ENCODE measurements around the gene TUBB1. TPM values are rescaled to one million over a fixed set of nuclear protein-coding genes. Genes with fewer than 3 reads are reported as not detected.

TUBB1 gene
- total RNA-seq, 2 experiments from 2014 or later: not detected

DNA sequence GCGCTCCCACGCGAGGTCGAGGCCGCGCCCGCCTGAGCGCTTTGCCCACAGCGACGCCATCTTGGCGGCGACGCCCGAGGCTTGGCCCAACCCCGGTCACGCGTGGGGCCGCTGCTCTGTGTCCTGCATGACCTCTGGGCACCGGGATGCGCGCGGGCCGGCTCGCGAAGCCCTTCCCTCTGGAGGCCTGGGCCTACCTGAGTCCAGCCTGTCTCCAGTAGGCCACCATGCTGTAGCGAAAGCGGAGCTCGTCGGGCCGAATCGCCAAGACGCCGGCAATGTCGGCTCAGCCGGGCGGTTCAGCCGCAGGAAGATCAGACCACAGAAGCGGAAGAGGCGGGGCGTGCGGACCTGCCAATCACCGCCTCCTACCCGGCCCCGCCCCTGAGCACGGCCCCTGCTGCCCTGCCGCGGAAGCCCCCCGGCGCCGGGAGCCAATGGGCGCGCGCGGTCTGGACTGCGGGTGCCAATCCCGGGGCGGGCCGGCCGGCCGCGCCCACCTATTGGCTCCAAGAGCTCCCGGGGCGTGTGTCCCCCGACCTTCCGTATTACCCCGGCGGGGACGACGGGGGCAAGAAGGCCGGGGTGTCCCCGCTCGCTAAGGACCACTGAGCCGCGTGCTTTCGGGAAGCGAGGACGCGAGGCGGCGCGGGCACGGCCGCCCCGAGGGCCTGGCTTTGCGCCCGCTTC, 12.9 kb downstream of the TUBB1 start, which contains the start of gene ATP5F1E:
ATP5F1E (minus strand) TSS at position 313 of the 690 bp plus-strand sequence; CDS start at position 229, 84 bp downstream.
- Mint-ChIP-seq H3K9me3 (no peaks in the 10 kb centered on the region), H3K27me3 (no peaks in the 10 kb centered on the region), H3K36me3 (ENCODE audit: low read depth) (peaks cover 68% of the 10 kb centered on the region), H3K4me3 (peak within 1 kb of the TSS; percentile 78), H3K4me1 (ENCODE audit: low read depth) (peaks cover 72% of the 10 kb centered on the region), H3K27ac (peak within 1 kb of the TSS; percentile 96)
- TF ChIP-seq CTCF (IDR thresholded peaks at IDR 0.05): no peak
- ATAC-seq (peak; percentile 99), DNase-seq (peak; percentile 97)
- ChIA-PET CTCF (interaction anchor here (1.0 to 2.6 kb wide), 11 partner anchors 9 to 464 kb away, joined by 3 to 13 read pairs (median 3); partner anchors contain the start of genes NELFCD and PRELID3B), POLR2A (interaction anchor here (0.6 to 4.2 kb wide), 24 partner anchors 10 to 381 kb away, joined by 3 to 40 read pairs (median 4); partner anchors contain the start of genes NELFCD, PRELID3B, STX16 and TUBB1)
- intact Hi-C loops (cut with micrococcal nuclease): loop anchor here (5.0 kb wide), 1 partner anchor 140 kb away; no protein-coding TSS in a partner anchor

- Mint-ChIP-seq H3K9me3 (no peaks in the 10 kb centered on the region), H3K27ac (peak overlapping the region; percentile 89), H3K36me3 (ENCODE audit: low read depth) (peaks cover 70% of the 10 kb centered on the region), H3K4me1 (ENCODE audit: low read depth) (peaks cover 69% of the 10 kb centered on the region), H3K27me3 (no peaks in the 10 kb centered on the region), H3K4me3 (peak overlapping the region; percentile 78)
- intact Hi-C loops (cut with micrococcal nuclease): loop anchor here (5.0 kb wide), 1 partner anchor 140 kb away; no protein-coding TSS in a partner anchor
- POLR2A ChIA-PET: interaction anchor here (0.9 to 4.2 kb wide), 16 partner anchors 10 to 381 kb away, joined by 3 to 40 read pairs (median 5); partner anchors contain the start of genes PRELID3B, STX16, TUBB1 and ZNF831
- DNase-seq (no peak), ATAC-seq (peak; percentile 29)
- CTCF ChIA-PET: interaction anchor here (1.0 to 2.6 kb wide), 8 partner anchors 8 to 463 kb away, joined by 3 to 13 read pairs (median 4); partner anchors contain the start of genes NELFCD and PRELID3B
- no peak for TF ChIP-seq CTCF (IDR thresholded peaks at IDR 0.05)
Measured at GRCh38 chr20:59032713-59033059, 13.5 kb downstream of the TUBB1 start.

DNA sequence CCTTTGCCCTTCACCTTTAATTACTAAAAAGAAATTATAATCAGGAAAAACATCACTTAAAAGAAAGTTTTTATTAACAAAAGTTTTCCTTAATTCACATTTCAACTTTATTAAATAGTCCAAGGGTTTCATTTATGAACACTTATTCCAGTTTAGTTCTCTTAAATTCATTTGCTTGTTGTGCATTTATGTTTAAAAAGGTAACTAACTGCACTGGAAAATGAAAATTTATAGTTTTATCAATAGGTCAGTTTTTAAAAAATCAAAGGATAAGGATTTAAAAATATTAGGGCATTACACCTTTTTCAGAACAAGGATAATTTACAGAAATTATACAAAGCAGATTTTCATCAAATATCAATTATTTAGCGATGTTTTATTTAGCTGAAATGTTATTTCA, 13.9 kb downstream of the TUBB1 start:
- Mint-ChIP-seq H3K9me3 (no peaks in the 10 kb centered on the region), H3K27ac (peak overlapping the region; percentile 89), H3K36me3 (ENCODE audit: low read depth) (peaks cover 71% of the 10 kb centered on the region), H3K4me1 (ENCODE audit: low read depth) (peaks cover 68% of the 10 kb centered on the region), H3K27me3 (no peaks in the 10 kb centered on the region), H3K4me3 (peak overlapping the region; percentile 78)
- DNase-seq: no peak
- ChIA-PET CTCF (interaction anchor here (0.5 to 2.6 kb wide), 8 partner anchors 9 to 371 kb away, joined by 3 to 13 read pairs (median 3); partner anchors contain the start of gene PRELID3B), POLR2A (interaction anchor here (0.6 to 4.2 kb wide), 11 partner anchors 10 to 382 kb away, joined by 3 to 40 read pairs (median 5); partner anchors contain the start of genes PRELID3B, STX16, TUBB1 and ZNF831)
- no peak for ATAC-seq
- TF ChIP-seq CTCF (IDR thresholded peaks at IDR 0.05): no peak
- intact Hi-C loops (cut with micrococcal nuclease): loop anchor here (5.0 kb wide), 1 partner anchor 141 kb away; no protein-coding TSS in a partner anchor

GRCh38 chr20:59033616-59034165, 14.5 kb downstream of the TUBB1 start:
- Mint-ChIP-seq H3K27me3 (no peaks in the 10 kb centered on the region), H3K9me3 (no peaks in the 10 kb centered on the region), H3K36me3 (ENCODE audit: low read depth) (peaks cover 70% of the 10 kb centered on the region), H3K27ac (peak overlapping the region; percentile 21), H3K4me1 (ENCODE audit: low read depth) (peaks cover 62% of the 10 kb centered on the region), H3K4me3 (peak overlapping the region; percentile 9)
- ChIA-PET POLR2A (interaction anchor here (0.6 to 4.2 kb wide), 6 partner anchors 10 to 144 kb away, joined by 3 to 40 read pairs (median 5); partner anchors contain the start of gene PRELID3B), CTCF (interaction anchor here (0.5 to 2.6 kb wide), 9 partner anchors 9 to 371 kb away, joined by 3 to 13 read pairs (median 3); partner anchors contain the start of gene PRELID3B)
- intact Hi-C loops (cut with micrococcal nuclease): loop anchor here (5.0 kb wide), 1 partner anchor 141 kb away; no protein-coding TSS in a partner anchor
- no peak for TF ChIP-seq CTCF (IDR thresholded peaks at IDR 0.05)
- ATAC-seq (no peak), DNase-seq (no peak)
